Brain microvascular endothelial cell (primary cell): ENCODE measurements around the gene HRNR.
A peak's percentile ranks its signal among the peaks of the same experiment; 100 is the strongest.

Experiments used
- DNase-seq: peaks from one replicate; pipeline ENCODE4 v3.0.0-alpha.2; 2020
- H3K27ac ChIP-seq: fragments of 250-450 bp; sonication (Bioruptor Pico); 2 replicates; pipeline ENCODE4 v1.5.1; 2020; ENCODE audit warnings: mild to moderate bottlenecking, moderate library complexity
- H3K27me3 ChIP-seq: fragments of 250-450 bp; sonication (Bioruptor Pico); replicated peaks from 2 replicates; pipeline ENCODE4 v1.5.1; 2020; ENCODE audit warnings: mild to moderate bottlenecking
- H3K36me3 ChIP-seq: fragments of 250-450 bp; sonication (Bioruptor Pico); replicated peaks from 2 replicates; pipeline ENCODE4 v1.5.1; 2020; ENCODE audit warnings: mild to moderate bottlenecking
- H3K4me3 ChIP-seq: 2 replicates; pipeline ENCODE4 v1.5.1; 2011; ENCODE audit warnings: low read depth, mild to moderate bottlenecking, control low read depth, low read length, moderate library complexity
- in situ Hi-C: cut with HindIII; loops from 2 replicates; pipeline ENCODE4 v1.10.0; 2017; ENCODE audit warnings: low sequenced_read_pairs, low pct_ligation_motif_present
- TF ChIP-seq, protein P1 (sequence below): IDR thresholded peaks from 2 replicates; pipeline ENCODE4 v1.5.1; 2011; ENCODE audit warnings: low read depth, mild to moderate bottlenecking, moderate library complexity, low read length, control low read depth, inconsistent platforms; ENCODE audit errors: missing control alignments

Gene HRNR

GRCh38 chr1:152162792-152163463, 61.1 kb downstream of the HRNR start:
- in situ Hi-C loops = no loop called here

More at GRCh38 chr1:152162792-152163463, 61.1 kb downstream of the HRNR start:
- DNase-seq = peak; percentile 65
- Histone ChIP-seq H3K4me3 (no peak overlapping the region), H3K27ac (no peak overlapping the region), H3K27me3 (no peaks in the 10 kb centered on the region), H3K36me3 (no peaks in the 10 kb centered on the region)
- TF ChIP-seq, protein P1, sequence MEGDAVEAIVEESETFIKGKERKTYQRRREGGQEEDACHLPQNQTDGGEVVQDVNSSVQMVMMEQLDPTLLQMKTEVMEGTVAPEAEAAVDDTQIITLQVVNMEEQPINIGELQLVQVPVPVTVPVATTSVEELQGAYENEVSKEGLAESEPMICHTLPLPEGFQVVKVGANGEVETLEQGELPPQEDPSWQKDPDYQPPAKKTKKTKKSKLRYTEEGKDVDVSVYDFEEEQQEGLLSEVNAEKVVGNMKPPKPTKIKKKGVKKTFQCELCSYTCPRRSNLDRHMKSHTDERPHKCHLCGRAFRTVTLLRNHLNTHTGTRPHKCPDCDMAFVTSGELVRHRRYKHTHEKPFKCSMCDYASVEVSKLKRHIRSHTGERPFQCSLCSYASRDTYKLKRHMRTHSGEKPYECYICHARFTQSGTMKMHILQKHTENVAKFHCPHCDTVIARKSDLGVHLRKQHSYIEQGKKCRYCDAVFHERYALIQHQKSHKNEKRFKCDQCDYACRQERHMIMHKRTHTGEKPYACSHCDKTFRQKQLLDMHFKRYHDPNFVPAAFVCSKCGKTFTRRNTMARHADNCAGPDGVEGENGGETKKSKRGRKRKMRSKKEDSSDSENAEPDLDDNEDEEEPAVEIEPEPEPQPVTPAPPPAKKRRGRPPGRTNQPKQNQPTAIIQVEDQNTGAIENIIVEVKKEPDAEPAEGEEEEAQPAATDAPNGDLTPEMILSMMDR = peak; percentile 23
